Stimulated activated CD4-positive, alpha-beta T cell treated with anti-CD3 and anti-CD28 coated beads, Interleukin-4, amount 100 ng/mL, for 1 hour (primary cell): Measurements from ENCODE around the gene BET1L.
"Not testable (repeated sequence)": the region's sequence is repeated elsewhere in the genome, so short reads cannot be mapped to it uniquely, and the experiment has no call there.

Experiments
- DNase-seq: peaks from one replicate; pipeline ENCODE4 v3.0.0-alpha.2; 2020

BET1L gene

GRCh38 chr11:207208-207862, at the start of gene BET1L, which contains the start of gene RIC8A:
Gene BET1L (minus strand): TSS chr11:207399. CDS start chr11:207321, 78 bp downstream.
Gene RIC8A (plus strand): TSS chr11:207708. CDS start chr11:208855, 1,147 bp downstream.
- DNase-seq: peak; percentile 97

GRCh38 chr11:255816-256215, 48.6 kb upstream of the BET1L start:
- no peak for DNase-seq

GRCh38 chr11:255176-255575, 48.0 kb upstream of the BET1L start:
- DNase-seq: no peak

GRCh38 chr11:253886-254270, 46.7 kb upstream of the BET1L start:
- no peak for DNase-seq

DNA sequence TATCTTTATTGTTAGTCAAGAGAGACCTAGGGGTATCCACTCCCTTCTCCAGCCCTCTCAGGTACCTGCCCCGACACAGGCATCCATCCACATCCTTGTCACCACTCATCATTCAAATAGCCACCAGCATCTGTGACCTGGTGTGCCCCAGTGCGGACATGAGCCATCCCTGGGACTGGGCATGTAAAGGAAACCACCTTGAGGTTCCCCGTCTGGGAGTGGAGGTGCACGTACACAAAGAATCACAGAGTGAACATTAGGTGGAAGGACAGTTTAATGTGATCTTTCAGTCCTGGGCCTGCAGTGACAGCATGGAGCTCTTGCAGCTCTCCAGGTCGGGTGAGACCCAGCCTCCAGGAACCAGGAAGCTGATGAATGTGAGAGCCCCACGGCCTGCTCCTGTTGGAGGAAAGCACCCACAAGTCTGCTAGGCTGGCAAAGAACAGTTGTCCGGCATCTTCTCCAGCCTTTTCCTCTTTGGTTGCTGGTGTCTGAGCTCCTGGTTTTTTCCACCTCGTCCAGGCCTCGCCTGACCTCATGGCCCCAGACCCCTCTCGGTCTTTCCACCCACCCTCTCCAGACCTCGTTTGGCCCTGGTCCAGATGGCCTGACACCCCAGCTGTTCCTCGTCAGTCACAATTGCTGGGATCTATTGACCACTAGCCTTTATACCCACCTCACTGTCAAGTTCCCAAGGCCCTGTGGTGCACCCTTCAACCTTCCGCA, 46.1 kb upstream of the BET1L start:
- no peak for DNase-seq

GRCh38 chr11:252666-253065, 45.5 kb upstream of the BET1L start:
- no peak for DNase-seq

GRCh38 chr11:251550-251949, 44.4 kb upstream of the BET1L start:
- no peak for DNase-seq

- peak; percentile 75 for DNase-seq
Measured at GRCh38 chr11:250740-251299, 43.6 kb upstream of the BET1L start.

DNA sequence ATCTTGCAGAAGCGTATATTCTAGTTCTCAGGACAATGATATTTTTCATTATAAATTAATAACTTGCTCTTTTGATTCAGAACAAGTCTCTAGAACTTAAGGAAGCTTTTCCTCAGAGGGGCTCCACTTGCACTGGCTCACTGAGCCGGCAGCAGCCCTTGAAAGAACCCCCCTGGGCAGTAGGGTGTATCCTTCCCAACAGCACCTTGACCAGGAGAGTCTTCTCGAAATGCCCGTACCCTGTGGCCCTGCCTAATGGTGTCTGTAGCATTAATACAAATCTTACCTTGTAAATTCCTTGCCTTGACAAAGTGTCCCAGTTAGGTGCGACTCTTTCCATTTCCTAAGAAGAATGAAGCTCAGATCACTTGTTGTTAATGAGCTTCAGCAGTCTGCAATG, 43.1 kb upstream of the BET1L start:
- DNase-seq: no peak

GRCh38 chr11:249062-249461, 41.9 kb upstream of the BET1L start:
- no peak for DNase-seq

- DNase-seq: no peak
Measured at GRCh38 chr11:244376-244775, 37.2 kb upstream of the BET1L start.

- DNase-seq: no peak
Measured at GRCh38 chr11:241634-242033, 34.4 kb upstream of the BET1L start.

DNA sequence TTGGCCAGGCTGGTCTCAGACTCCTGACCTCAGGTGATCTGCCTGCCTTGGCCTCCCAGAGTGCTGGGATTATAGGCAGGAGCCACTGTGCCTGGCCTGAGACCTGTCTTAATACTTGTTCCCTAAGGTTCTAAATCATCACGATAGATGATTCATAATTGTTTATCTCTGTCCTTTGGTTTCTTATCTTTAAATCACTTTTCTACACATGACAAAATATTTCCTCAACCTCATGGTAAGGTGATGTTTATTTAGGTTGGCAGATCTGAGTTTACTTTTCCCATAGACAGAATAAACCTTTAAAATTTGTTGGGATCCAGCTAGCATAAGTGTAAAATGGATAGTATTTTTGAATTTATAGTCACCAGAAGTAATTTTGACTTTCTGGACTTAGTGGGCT, 33.1 kb upstream of the BET1L start:
- no peak for DNase-seq

- not testable (repeated sequence) for DNase-seq
Measured at GRCh38 chr11:238346-238745, 31.1 kb upstream of the BET1L start.

- peak; percentile 89 for DNase-seq
Measured at GRCh38 chr11:236774-237767, 29.9 kb upstream of the BET1L start, which contains the start of gene PSMD13. Gene PSMD13 (plus strand): TSS chr11:236976. CDS start chr11:237050, 74 bp downstream.

DNA sequence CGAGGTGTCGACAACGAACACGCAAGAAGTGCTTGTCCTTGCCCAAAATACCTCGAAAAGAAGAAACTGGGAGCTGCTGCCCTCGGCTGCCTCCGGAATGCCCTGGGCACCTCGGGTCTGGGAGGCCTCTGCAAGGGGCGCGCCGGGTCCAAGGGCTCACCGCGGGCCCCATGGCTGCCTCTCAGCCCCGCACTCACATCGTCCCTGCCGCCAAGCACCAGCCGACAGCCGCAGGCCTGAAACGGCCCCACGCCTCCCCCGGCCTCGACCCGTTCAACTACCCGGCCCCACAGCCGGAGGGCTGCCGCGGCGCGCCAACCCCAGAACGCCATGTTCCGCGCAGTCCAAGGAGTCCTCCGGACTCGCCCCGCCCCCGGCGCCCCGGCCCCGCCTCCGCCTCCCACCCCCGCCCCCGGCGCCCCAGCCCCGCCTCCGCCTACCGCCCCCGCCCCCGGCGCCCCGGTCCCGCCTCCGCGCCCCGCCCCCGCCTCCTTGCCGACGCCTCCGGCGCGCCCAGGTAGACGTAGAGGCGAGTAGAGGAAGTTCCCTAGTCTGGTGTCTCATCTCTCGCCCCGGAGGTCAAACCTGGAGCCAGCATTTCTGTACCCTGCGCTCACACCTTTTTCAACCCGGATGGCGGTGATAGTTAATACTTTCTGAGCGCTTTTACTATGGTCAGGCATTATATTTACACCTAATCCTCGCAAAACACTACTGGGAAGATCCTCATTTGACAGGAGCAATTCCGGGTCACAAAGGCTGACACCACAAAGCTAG, 29.0 kb upstream of the BET1L start, which contains the start of gene SIRT3:
Gene SIRT3 (minus strand): TSS at position 346 of the 777 bp plus-strand sequence. CDS start 14 bp downstream, at position 332.
- DNase-seq: peak; percentile 76

GRCh38 chr11:235609-235996, 28.4 kb upstream of the BET1L start:
- peak; percentile 66 for DNase-seq

DNA sequence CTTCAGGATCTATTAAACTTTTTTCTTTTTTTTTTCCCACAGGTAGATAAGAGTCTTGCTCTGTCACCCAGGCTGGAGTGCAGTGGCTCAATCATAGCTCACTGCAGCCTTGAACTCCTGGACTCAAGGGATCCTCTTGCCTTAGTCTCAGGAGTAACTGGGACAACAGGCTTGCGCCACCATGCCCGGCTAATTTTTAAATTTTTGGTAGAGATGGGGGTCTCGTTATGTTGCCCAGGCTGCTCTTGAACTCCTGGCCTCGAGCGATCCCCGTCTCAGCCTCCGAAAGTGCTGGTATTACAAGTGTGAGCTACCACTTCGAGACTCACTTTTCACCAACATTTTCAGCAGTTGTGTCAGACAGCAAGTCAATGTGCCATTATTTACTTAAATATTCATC, 28.0 kb upstream of the BET1L start:
- no peak for DNase-seq

DNA sequence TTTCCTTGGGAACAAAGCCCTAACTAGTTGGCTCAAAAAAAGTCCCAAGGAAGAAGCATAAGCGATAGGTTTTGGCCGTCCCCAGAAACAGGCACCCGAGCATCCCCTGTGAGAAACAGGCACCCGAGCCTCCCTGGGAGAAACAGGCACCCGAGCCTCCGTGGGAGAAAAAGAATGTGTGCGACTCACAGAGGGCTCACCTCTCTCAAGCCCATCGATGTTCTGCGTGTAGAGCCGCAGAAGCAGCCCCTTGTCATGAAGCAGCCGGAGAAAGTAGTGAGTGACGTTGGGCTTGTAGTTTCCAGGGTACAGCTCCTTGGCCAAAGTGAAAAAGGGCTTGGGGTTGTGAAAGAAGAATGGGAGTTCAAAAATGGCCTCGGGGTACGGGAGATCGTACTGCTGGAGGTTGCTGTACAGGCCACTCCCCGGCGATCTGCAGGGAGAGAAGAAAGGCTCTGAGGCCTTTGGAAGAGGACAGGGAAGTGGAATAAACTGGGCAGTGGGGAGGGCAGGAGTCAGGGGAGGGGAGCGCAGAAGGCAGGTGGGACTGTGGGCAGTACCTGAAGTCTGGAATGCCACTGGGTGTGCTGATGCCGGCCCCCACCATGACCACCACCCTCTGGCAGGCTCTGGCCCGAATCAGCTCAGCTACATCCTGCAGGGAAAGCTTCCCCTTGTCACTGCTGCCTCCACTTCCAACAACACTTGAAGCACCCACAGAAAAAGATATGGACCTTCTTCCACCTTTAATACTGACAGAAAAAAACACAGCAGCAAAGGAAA, 25.8 kb upstream of the BET1L start:
- no peak for DNase-seq

GRCh38 chr11:230431-230830, 23.2 kb upstream of the BET1L start:
- DNase-seq: no peak

DNA sequence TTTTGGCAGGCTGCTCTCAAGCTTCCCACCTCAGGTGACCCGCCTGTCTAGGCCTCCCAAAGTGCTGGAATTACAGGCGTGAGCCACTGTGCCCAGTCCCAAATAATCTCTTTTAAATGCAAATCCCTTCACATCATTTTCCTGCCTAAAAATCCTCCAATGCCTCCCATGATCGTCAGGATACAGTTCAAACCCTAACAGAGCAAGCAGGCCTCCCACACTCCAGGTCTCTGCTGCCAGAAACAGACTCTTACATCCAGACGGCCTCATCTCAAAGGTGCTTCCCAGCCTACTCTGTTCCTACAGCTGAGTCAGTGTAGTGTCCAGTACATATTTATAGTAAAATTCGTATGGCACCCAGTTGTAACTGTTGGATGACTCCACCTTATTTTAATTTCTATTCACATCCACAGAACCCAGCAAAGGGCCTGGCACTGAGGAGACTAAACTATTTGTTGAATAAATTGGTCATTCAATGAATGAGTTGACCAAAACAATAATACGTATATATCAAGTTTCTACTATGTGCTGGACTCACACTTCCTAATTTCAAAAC, 20.7 kb upstream of the BET1L start:
- DNase-seq: no peak
